ENCODE measurements around the gene WDR43. TPM values are rescaled to one million over a fixed set of nuclear protein-coding genes. Genes with fewer than 3 reads are reported as not detected.

WDR43 gene
- total and polyA plus RNA-seq, 4 donors = 11.1 to 43.1 (median 17.5) TPM

GRCh38 chr2:28990445-28990844, 96.0 kb downstream of the WDR43 start (continued):
- no peak for TF ChIP-seq TAF1 (conservative IDR thresholded peaks at IDR 0.05)
- no peak for TF ChIP-seq CTCF (IDR thresholded peaks at IDR 0.05; ENCODE audit: low read depth, low read length, missing input control)
- no peak for TF ChIP-seq FOXA1 (IDR thresholded peaks at IDR 0.05)
- no peak for TF ChIP-seq HNF4A (conservative IDR thresholded peaks at IDR 0.05)
- no peak for TF ChIP-seq SP1 (IDR thresholded peaks at IDR 0.05)

GRCh38 chr2:28991021-28991420, 96.6 kb downstream of the WDR43 start:
- no peaks in the 10 kb centered on the region for H3K27me3 ChIP-seq (ENCODE audit: control insufficient read depth in 4 of 4, insufficient read depth in 4 of 4, low read length in 3 of 4)
- TF ChIP-seq NR2F2 (IDR thresholded peaks at IDR 0.05) = no peak
- TF ChIP-seq EGR1 (IDR thresholded peaks at IDR 0.05; ENCODE audit: low read depth in 2 of 2) = no peak
- TF ChIP-seq, protein P1, sequence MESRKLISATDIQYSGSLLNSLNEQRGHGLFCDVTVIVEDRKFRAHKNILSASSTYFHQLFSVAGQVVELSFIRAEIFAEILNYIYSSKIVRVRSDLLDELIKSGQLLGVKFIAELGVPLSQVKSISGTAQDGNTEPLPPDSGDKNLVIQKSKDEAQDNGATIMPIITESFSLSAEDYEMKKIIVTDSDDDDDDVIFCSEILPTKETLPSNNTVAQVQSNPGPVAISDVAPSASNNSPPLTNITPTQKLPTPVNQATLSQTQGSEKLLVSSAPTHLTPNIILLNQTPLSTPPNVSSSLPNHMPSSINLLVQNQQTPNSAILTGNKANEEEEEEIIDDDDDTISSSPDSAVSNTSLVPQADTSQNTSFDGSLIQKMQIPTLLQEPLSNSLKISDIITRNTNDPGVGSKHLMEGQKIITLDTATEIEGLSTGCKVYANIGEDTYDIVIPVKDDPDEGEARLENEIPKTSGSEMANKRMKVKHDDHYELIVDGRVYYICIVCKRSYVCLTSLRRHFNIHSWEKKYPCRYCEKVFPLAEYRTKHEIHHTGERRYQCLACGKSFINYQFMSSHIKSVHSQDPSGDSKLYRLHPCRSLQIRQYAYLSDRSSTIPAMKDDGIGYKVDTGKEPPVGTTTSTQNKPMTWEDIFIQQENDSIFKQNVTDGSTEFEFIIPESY (IDR thresholded peaks at IDR 0.05) = no peak
- TF ChIP-seq RXRA (IDR thresholded peaks at IDR 0.05) = no peak
- TF ChIP-seq FOXA2 (IDR thresholded peaks at IDR 0.05) = no peak
- no peak for TF ChIP-seq JUND (IDR thresholded peaks at IDR 0.05)
- no peak for TF ChIP-seq TAF1 (conservative IDR thresholded peaks at IDR 0.05)
- TF ChIP-seq HNF4A (conservative IDR thresholded peaks at IDR 0.05) = no peak
- TF ChIP-seq, protein P2, sequence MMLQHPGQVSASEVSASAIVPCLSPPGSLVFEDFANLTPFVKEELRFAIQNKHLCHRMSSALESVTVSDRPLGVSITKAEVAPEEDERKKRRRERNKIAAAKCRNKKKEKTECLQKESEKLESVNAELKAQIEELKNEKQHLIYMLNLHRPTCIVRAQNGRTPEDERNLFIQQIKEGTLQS (IDR thresholded peaks at IDR 0.05) = no peak
- H3K9me3 ChIP-seq (ENCODE audit: control insufficient read depth in 4 of 4, low read length in 3 of 4) = no peaks in the 10 kb centered on the region
- no peak overlapping the region for H3K4me3 ChIP-seq (ENCODE audit: low read depth in 1 of 3, low read length in 3 of 3)
- no peak for DNase-seq (ENCODE audit: low spot score)
- no peaks in the 10 kb centered on the region for H3K4me1 ChIP-seq (ENCODE audit: control insufficient read depth in 4 of 4, insufficient read depth in 4 of 4, low read length in 3 of 4)
- no peak overlapping the region for H3K9ac ChIP-seq (ENCODE audit: low read depth in 1 of 2, low read length in 2 of 2)
- 77% methylated on average over 4 of the region's 4 CpGs for WGBS
- H3K36me3 ChIP-seq (ENCODE audit: control insufficient read depth in 4 of 4, insufficient read depth in 3 of 4, low read depth in 1 of 4, low read length in 3 of 4) = no peaks in the 10 kb centered on the region
- H3K27ac ChIP-seq (ENCODE audit: low read depth in 1 of 2, low read length in 2 of 2) = no peak overlapping the region

- TF ChIP-seq RAD21 (IDR thresholded peaks at IDR 0.05) = no peak
- TF ChIP-seq, protein P3, sequence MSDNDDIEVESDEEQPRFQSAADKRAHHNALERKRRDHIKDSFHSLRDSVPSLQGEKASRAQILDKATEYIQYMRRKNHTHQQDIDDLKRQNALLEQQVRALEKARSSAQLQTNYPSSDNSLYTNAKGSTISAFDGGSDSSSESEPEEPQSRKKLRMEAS (IDR thresholded peaks at IDR 0.05) = no peak
- no peak for TF ChIP-seq FOXA1 (IDR thresholded peaks at IDR 0.05)
- no peak for TF ChIP-seq HNF4A (conservative IDR thresholded peaks at IDR 0.05)
- TF ChIP-seq GABPA (IDR thresholded peaks at IDR 0.05 in 1 of 2, conservative IDR thresholded peaks at IDR 0.05 in 1 of 2) = no peak
- no peak for TF ChIP-seq RXRA (IDR thresholded peaks at IDR 0.05)
- TF ChIP-seq EGR1 (IDR thresholded peaks at IDR 0.05; ENCODE audit: low read depth in 2 of 2) = no peak
- TF ChIP-seq, protein P2 (IDR thresholded peaks at IDR 0.05) = no peak
- TF ChIP-seq, protein P1 (IDR thresholded peaks at IDR 0.05) = no peak
- TF ChIP-seq YY1 (IDR thresholded peaks at IDR 0.05) = no peak
- TF ChIP-seq FOXA2 (IDR thresholded peaks at IDR 0.05) = no peak
- no peak for TF ChIP-seq SP1 (IDR thresholded peaks at IDR 0.05)
- no peak for TF ChIP-seq NR2F2 (IDR thresholded peaks at IDR 0.05)
- no peak for TF ChIP-seq HNF4G (IDR thresholded peaks at IDR 0.05)
- no peak for DNase-seq (ENCODE audit: low spot score)
- no peaks in the 10 kb centered on the region for H3K36me3 ChIP-seq (ENCODE audit: control insufficient read depth in 4 of 4, insufficient read depth in 3 of 4, low read depth in 1 of 4, low read length in 3 of 4)
- no peak overlapping the region for H3K4me3 ChIP-seq (ENCODE audit: low read depth in 1 of 3, low read length in 3 of 3)
- WGBS = 92% methylated on average over 9 of the region's 9 CpGs
- H3K9me3 ChIP-seq (ENCODE audit: control insufficient read depth in 4 of 4, low read length in 3 of 4) = no peaks in the 10 kb centered on the region
- H3K4me1 ChIP-seq (ENCODE audit: control insufficient read depth in 4 of 4, insufficient read depth in 4 of 4, low read length in 3 of 4) = no peaks in the 10 kb centered on the region
- no peak overlapping the region for H3K27ac ChIP-seq (ENCODE audit: low read depth in 1 of 2, low read length in 2 of 2)
- H3K27me3 ChIP-seq (ENCODE audit: control insufficient read depth in 4 of 4, insufficient read depth in 4 of 4, low read length in 3 of 4) = no peaks in the 10 kb centered on the region
- no peak overlapping the region for H3K9ac ChIP-seq (ENCODE audit: low read depth in 1 of 2, low read length in 2 of 2)
Observed at GRCh38 chr2:28991460-28991859, 97.0 kb downstream of the WDR43 start.

Measured in liver (tissue), 9 donors.